PC-3 (cell line): Measurements from ENCODE around the gene COL7A1. TPM values are rescaled to one million over a fixed set of nuclear protein-coding genes. Genes with fewer than 3 reads are reported as not detected.

Experiments used
- ATAC-seq: fragments of 200-7000 bp; cut with Tn5 transposase; 2 replicates; pipeline ENCODE4 v1.9.1; 2020; ENCODE audit warnings: mild to moderate bottlenecking, moderate library complexity
- BruUV-seq: library from RNA; stranded (reverse); fragments of 400-500 nt; replicated peaks from 2 replicates; lab custom pipeline; 2021; lab: Mats Ljungman, UMichigan
- CTCF ChIA-PET: fragments of 300-600 bp; sonication (Branson Sonifier 250); formaldehyde crosslinking; loops from one replicate; lab custom pipeline; 2022; ENCODE audit warnings: antibody characterized with exemption; lab: Charles Lee
- POLR2A ChIA-PET: fragments of 300-600 bp; sonication (Branson Sonifier 250); formaldehyde crosslinking; loops from one replicate; lab custom pipeline; 2022; ENCODE audit warnings: antibody characterized with exemption; ENCODE audit not compliant: unreplicated experiment; lab: Charles Lee
- DNase-seq: peaks from one replicate; pipeline ENCODE4 v3.0.0-alpha.2; 2015
- H2AFZ ChIP-seq: fragments of 300-600 bp; sonication (generic); 2 replicates; pipeline ENCODE4 v1.6.0; 2016; ENCODE audit warnings: antibody characterized with exemption, low read length
- H3F3A ChIP-seq: fragments of 300-600 bp; sonication (generic); one replicate; pipeline ENCODE4 v1.6.0; 2017; ENCODE audit warnings: antibody characterized with exemption, low read length, control low read depth, mild to moderate bottlenecking; ENCODE audit not compliant: unreplicated experiment
- H3K27ac ChIP-seq: fragments of 300-600 bp; sonication (generic); 2 replicates; pipeline ENCODE4 v1.5.1; 2016; ENCODE audit warnings: mild to moderate bottlenecking, low read length
- H3K27me3 ChIP-seq: fragments of 300-600 bp; sonication (generic); 2 replicates; pipeline ENCODE4 v1.6.1; 2016; ENCODE audit warnings: low read length, mixed read lengths
- H3K36me3 ChIP-seq: fragments of 300-600 bp; sonication (generic); 2 replicates; pipeline ENCODE4 v1.6.1; 2016; ENCODE audit warnings: low read depth, mixed run types, low read length, mixed read lengths
- H3K4me1 ChIP-seq: fragments of 300-600 bp; sonication (generic); 2 replicates; pipeline ENCODE4 v1.5.1; 2016; ENCODE audit warnings: low read length; ENCODE audit not compliant: insufficient read depth
- H3K4me2 ChIP-seq: fragments of 300-600 bp; sonication (generic); 2 replicates; pipeline ENCODE4 v1.6.0; 2016; ENCODE audit warnings: low read length
- H3K4me3 ChIP-seq: fragments of 300-600 bp; sonication (generic); 2 replicates; pipeline ENCODE4 v1.5.1; 2016; ENCODE audit warnings: mild to moderate bottlenecking, low read length, mixed read lengths
- H3K79me2 ChIP-seq: fragments of 300-600 bp; sonication (generic); 2 replicates; pipeline ENCODE4 v1.6.1; 2017; ENCODE audit warnings: low read length, mixed read lengths
- H3K9ac ChIP-seq: fragments of 300-600 bp; sonication (generic); 2 replicates; pipeline ENCODE4 v1.6.0; 2016; ENCODE audit warnings: mild to moderate bottlenecking, low read length
- H3K9me2 ChIP-seq: fragments of 300-600 bp; sonication (generic); replicated peaks from 2 replicates; pipeline ENCODE4 v1.6.1; 2016; ENCODE audit warnings: mixed run types, low read length, mixed read lengths
- H3K9me3 ChIP-seq: fragments of 300-600 bp; sonication (generic); 2 replicates; pipeline ENCODE4 v1.6.1; 2016; ENCODE audit warnings: low read length, mixed read lengths
- H4K20me1 ChIP-seq: fragments of 300-600 bp; sonication (generic); 2 replicates; pipeline ENCODE4 v1.6.1; 2016; ENCODE audit warnings: low read length, mixed read lengths
- CTCF ChIP-seq: fragments of 300-600 bp; sonication (generic); conservative IDR thresholded peaks from 2 replicates; pipeline ENCODE4 v1.5.1; 2017; ENCODE audit warnings: antibody characterized with exemption, low read depth, mild to moderate bottlenecking, low read length
- EZH2 ChIP-seq: fragments of 300-600 bp; sonication (generic); IDR thresholded peaks from one replicate; pipeline ENCODE4 v1.6.1; 2017; ENCODE audit warnings: antibody characterized with exemption, mild to moderate bottlenecking, low read length; ENCODE audit not compliant: unreplicated experiment
- EZH2phosphoT487 ChIP-seq: fragments of 300-600 bp; sonication (generic); IDR thresholded peaks from 2 replicates; pipeline ENCODE4 v1.6.1; 2018; ENCODE audit warnings: mild to moderate bottlenecking, antibody characterized with exemption, low read length, borderline replicate concordance
- intact Hi-C: fragments of 100-400 bp; cut with micrococcal nuclease; formaldehyde crosslinking; loops from 2 replicates; pipeline ENCODE4 v1.9.0; 2023
- total RNA-seq: library from RNA; depleted of rRNA; stranded (reverse); fragments of >200 nt; gene quantifications from 2 replicates; pipeline ENCODE4 v1.2.3, GENCODE V29; 2014

COL7A1 gene
- total RNA-seq, 1 experiment from 2014 or later: 7.9 TPM

- peaks cover 45% of the 10 kb centered on the region for H3K36me3 ChIP-seq
- H3K9me2 ChIP-seq: no peaks in the 10 kb centered on the region
- H3K27me3 ChIP-seq: no peaks in the 10 kb centered on the region
- ChIA-PET POLR2A (no interaction called here), CTCF (no interaction called here)
- H3K4me1 ChIP-seq: no peaks in the 10 kb centered on the region
- H3K9ac ChIP-seq: no peak overlapping the region
- ATAC-seq: no peak
- no peaks in the 10 kb centered on the region for H3K9me3 ChIP-seq
- H3K4me3 ChIP-seq: no peak overlapping the region
- no peaks in the 10 kb centered on the region for H3K79me2 ChIP-seq
- no TSS peak for BruUV-seq
- no peak for TF ChIP-seq EZH2
- TF ChIP-seq EZH2phosphoT487: no peak
- TF ChIP-seq CTCF: no peak
- DNase-seq: no peak
- H3K27ac ChIP-seq: no peak overlapping the region
- H3F3A ChIP-seq: no peaks in the 10 kb centered on the region
- H2AFZ ChIP-seq: no peak overlapping the region
- intact Hi-C loops: no loop called here
- no peak overlapping the region for H3K4me2 ChIP-seq
- no peaks in the 10 kb centered on the region for H4K20me1 ChIP-seq
Measured at GRCh38 chr3:48528754-48529153, 66.4 kb downstream of the COL7A1 start.

GRCh38 chr3:48528048-48528447, 67.1 kb downstream of the COL7A1 start:
- Histone ChIP-seq H4K20me1 (no peaks in the 10 kb centered on the region), H3K9ac (no peak overlapping the region), H3K36me3 (peaks cover 41% of the 10 kb centered on the region), H3K27ac (no peak overlapping the region), H3K4me3 (no peak overlapping the region), H3F3A (no peaks in the 10 kb centered on the region), H3K79me2 (no peaks in the 10 kb centered on the region), H3K4me2 (no peak overlapping the region), H2AFZ (no peak overlapping the region), H3K9me3 (no peaks in the 10 kb centered on the region), H3K4me1 (no peaks in the 10 kb centered on the region), H3K27me3 (no peaks in the 10 kb centered on the region), H3K9me2 (no peaks in the 10 kb centered on the region)
- TF ChIP-seq EZH2 (no peak), EZH2phosphoT487 (no peak), CTCF (no peak)
- ATAC-seq (no peak), DNase-seq (no peak)
- ChIA-PET CTCF (no interaction called here), POLR2A (no interaction called here)
- BruUV-seq: no TSS peak
- intact Hi-C loops: no loop called here

GRCh38 chr3:48524970-48525369, 70.2 kb downstream of the COL7A1 start:
- Histone ChIP-seq H3K4me1 (no peaks in the 10 kb centered on the region), H3K79me2 (no peaks in the 10 kb centered on the region), H2AFZ (no peak overlapping the region), H3K27ac (no peak overlapping the region), H3K9me2 (no peaks in the 10 kb centered on the region), H3K4me3 (no peak overlapping the region), H3F3A (no peaks in the 10 kb centered on the region), H3K27me3 (no peaks in the 10 kb centered on the region), H3K9me3 (no peaks in the 10 kb centered on the region), H3K4me2 (no peak overlapping the region), H3K36me3 (peaks cover 29% of the 10 kb centered on the region), H3K9ac (no peak overlapping the region), H4K20me1 (no peaks in the 10 kb centered on the region)
- ATAC-seq: no peak
- TF ChIP-seq EZH2: no peak
- TF ChIP-seq CTCF: no peak
- TF ChIP-seq EZH2phosphoT487: no peak
- intact Hi-C loops: no loop called here
- POLR2A ChIA-PET: no interaction called here
- DNase-seq: no peak
- CTCF ChIA-PET: no interaction called here
- no TSS peak for BruUV-seq
